ENCODE results near the gene DISP1.
A peak's percentile ranks its signal among the peaks of the same experiment; 100 is the strongest.

Gene DISP1

GRCh38 chr1:222814536-222815439, at the start of gene DISP1:
DISP1 (plus strand) TSS chr1:222815039; CDS start chr1:222942824, 127,785 bp downstream.
- peak; percentile 89 for DNase-seq

GRCh38 chr1:222767152-222767571, 47.7 kb upstream of the DISP1 start:
- DNase-seq: no peak

GRCh38 chr1:222768592-222768991, 46.2 kb upstream of the DISP1 start:
- no peak for DNase-seq

GRCh38 chr1:222769181-222769580, 45.7 kb upstream of the DISP1 start:
- DNase-seq: no peak

GRCh38 chr1:222769971-222770620, 44.7 kb upstream of the DISP1 start:
- DNase-seq: no peak

- no peak for DNase-seq
Observed at GRCh38 chr1:222772996-222773379, 41.9 kb upstream of the DISP1 start.

- no peak for DNase-seq
Observed at GRCh38 chr1:222777463-222777862, 37.4 kb upstream of the DISP1 start.

- DNase-seq: peak; percentile 3
Observed at GRCh38 chr1:222777977-222778376, 36.9 kb upstream of the DISP1 start.

GRCh38 chr1:222781251-222781650, 33.6 kb upstream of the DISP1 start:
- no peak for DNase-seq

GRCh38 chr1:222783051-222783450, 31.8 kb upstream of the DISP1 start:
- DNase-seq: no peak

GRCh38 chr1:222784371-222784770, 30.5 kb upstream of the DISP1 start:
- DNase-seq: no peak

GRCh38 chr1:222784916-222785315, 29.9 kb upstream of the DISP1 start:
- no peak for DNase-seq

- DNase-seq: no peak
Observed at GRCh38 chr1:222785529-222785928, 29.3 kb upstream of the DISP1 start.

- DNase-seq: no peak
Observed at GRCh38 chr1:222786121-222786520, 28.7 kb upstream of the DISP1 start.

- DNase-seq: no peak
Observed at GRCh38 chr1:222787729-222788128, 27.1 kb upstream of the DISP1 start.

GRCh38 chr1:222788402-222789156, 26.3 kb upstream of the DISP1 start:
- DNase-seq: no peak

- no peak for DNase-seq
Observed at GRCh38 chr1:222790115-222790514, 24.7 kb upstream of the DISP1 start.

GRCh38 chr1:222790520-222790919, 24.3 kb upstream of the DISP1 start:
- no peak for DNase-seq

- DNase-seq: no peak
Observed at GRCh38 chr1:222791006-222791710, 23.7 kb upstream of the DISP1 start.

GRCh38 chr1:222792744-222793143, 22.1 kb upstream of the DISP1 start:
- DNase-seq: peak; percentile 5

- peak; percentile 11 for DNase-seq
Observed at GRCh38 chr1:222794656-222795474, 20.0 kb upstream of the DISP1 start.

- DNase-seq: no peak
Observed at GRCh38 chr1:222798116-222798515, 16.7 kb upstream of the DISP1 start.

Data from NCI-H146 (cell line).